PC-3 (cell line): ENCODE data around the gene NT5DC1.
A peak's percentile ranks its signal among the peaks of the same experiment; 100 is the strongest.

Source experiments
- EZH2phosphoT487 ChIP-seq: fragments of 300-600 bp; sonication (generic); IDR thresholded peaks from 2 replicates; pipeline ENCODE4 v1.6.1; 2018; ENCODE audit warnings: mild to moderate bottlenecking, antibody characterized with exemption, low read length, borderline replicate concordance
- TF ChIP-seq, protein P1 (sequence below): fragments of 300-600 bp; sonication (generic); conservative IDR thresholded peaks from 2 replicates; pipeline ENCODE4 v1.5.1; 2017; ENCODE audit warnings: antibody characterized with exemption, low read depth, mild to moderate bottlenecking, low read length

- TF ChIP-seq, protein P1, sequence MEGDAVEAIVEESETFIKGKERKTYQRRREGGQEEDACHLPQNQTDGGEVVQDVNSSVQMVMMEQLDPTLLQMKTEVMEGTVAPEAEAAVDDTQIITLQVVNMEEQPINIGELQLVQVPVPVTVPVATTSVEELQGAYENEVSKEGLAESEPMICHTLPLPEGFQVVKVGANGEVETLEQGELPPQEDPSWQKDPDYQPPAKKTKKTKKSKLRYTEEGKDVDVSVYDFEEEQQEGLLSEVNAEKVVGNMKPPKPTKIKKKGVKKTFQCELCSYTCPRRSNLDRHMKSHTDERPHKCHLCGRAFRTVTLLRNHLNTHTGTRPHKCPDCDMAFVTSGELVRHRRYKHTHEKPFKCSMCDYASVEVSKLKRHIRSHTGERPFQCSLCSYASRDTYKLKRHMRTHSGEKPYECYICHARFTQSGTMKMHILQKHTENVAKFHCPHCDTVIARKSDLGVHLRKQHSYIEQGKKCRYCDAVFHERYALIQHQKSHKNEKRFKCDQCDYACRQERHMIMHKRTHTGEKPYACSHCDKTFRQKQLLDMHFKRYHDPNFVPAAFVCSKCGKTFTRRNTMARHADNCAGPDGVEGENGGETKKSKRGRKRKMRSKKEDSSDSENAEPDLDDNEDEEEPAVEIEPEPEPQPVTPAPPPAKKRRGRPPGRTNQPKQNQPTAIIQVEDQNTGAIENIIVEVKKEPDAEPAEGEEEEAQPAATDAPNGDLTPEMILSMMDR: peak; percentile 75
- no peak for TF ChIP-seq EZH2phosphoT487
Measured at GRCh38 chr6:116287689-116288282, 187.1 kb downstream of the NT5DC1 start.
